ENCODE results near the gene CDC25B.

DNA sequence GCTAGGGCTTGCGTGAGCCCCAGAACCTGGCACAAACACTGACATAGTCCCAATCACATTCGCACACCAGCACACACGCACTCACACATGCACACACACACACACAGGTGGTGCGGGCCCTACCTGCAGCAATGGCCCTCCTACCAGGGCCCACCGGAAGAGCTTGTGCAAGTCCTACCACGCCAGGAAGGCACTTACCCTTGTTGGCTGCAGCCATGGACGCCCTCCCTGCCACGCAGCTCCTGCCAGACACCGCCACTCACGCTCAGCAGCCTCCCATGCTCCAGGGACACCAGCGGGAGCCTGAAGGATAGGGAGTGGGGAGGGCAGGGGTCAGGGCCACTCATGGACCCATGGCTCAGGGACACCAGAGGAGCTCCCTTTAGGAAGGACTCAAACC is 36.2 kb upstream of the CDC25B start:
- no peak for TF ChIP-seq REST (IDR thresholded peaks at IDR 0.05; ENCODE audit: insufficient read depth in 1 of 2, low read depth in 2 of 2, low read length in 2 of 2)
- no peak for TF ChIP-seq POLR2AphosphoS5 (IDR thresholded peaks at IDR 0.05; ENCODE audit: low read depth, low read length)
